Keratinocyte (primary cell): Measurements from ENCODE around the gene MAGI3. TPM values are rescaled to one million over a fixed set of nuclear protein-coding genes. Genes with fewer than 3 reads are reported as not detected.

ENCODE experiments used
- DNase-seq: peaks from one replicate; pipeline ENCODE4 v3.0.0-alpha.2; 2011; ENCODE audit warnings: low read depth, missing footprints, low spot score
- FAIRE-seq: peaks from 2 replicates; lab custom pipeline; 2011; peaks lifted over from hg19 to GRCh38; lab: Jason Lieb, UNC
- H2AFZ ChIP-seq: 2 replicates; pipeline ENCODE4 v1.6.0; 2012; ENCODE audit warnings: low read length, control low read depth, inconsistent platforms; ENCODE audit not compliant: control insufficient read depth
- H3K27ac ChIP-seq: 2 replicates; pipeline ENCODE4 v1.5.1; 2011; ENCODE audit warnings: low read length; ENCODE audit not compliant: control insufficient read depth, insufficient read depth
- H3K27me3 ChIP-seq: 3 replicates; pipeline ENCODE4 v1.6.0; 2011; ENCODE audit warnings: low read length; ENCODE audit not compliant: control insufficient read depth, insufficient read depth; ENCODE audit errors: extremely low read depth
- H3K36me3 ChIP-seq, 2 experiments: 2 replicates in 1 of 2; 3 replicates in 1 of 2; pipeline ENCODE4 v1.5.1; 2011; ENCODE audit warnings: low read length in 2 of 2, mild to moderate bottlenecking in 1 of 2; ENCODE audit not compliant: control insufficient read depth in 2 of 2, insufficient read depth in 2 of 2; ENCODE audit errors: extremely low read depth in 1 of 2
- H3K4me1 ChIP-seq: 3 replicates; pipeline ENCODE4 v1.5.1; 2011; ENCODE audit warnings: low read length; ENCODE audit not compliant: control insufficient read depth, insufficient read depth; ENCODE audit errors: extremely low read depth
- H3K4me2 ChIP-seq: 3 replicates; pipeline ENCODE4 v1.6.0; 2011; ENCODE audit warnings: low read depth, low read length; ENCODE audit not compliant: control insufficient read depth, insufficient read depth; ENCODE audit errors: extremely low read depth
- H3K4me3 ChIP-seq, 3 experiments: fragments of 200-600 bp in 1 of 3; sonication (generic) in 1 of 3; 2 replicates in 2 of 3; 3 replicates in 1 of 3; pipeline ENCODE4 v1.5.1; 2011 to 2016; ENCODE audit warnings: low read length in 3 of 3, mild to moderate bottlenecking in 3 of 3, control low read depth in 2 of 3, inconsistent platforms in 1 of 3, low read depth in 1 of 3, mixed read lengths in 1 of 3, mixed run types in 1 of 3, moderate library complexity in 1 of 3; ENCODE audit not compliant: control insufficient read depth in 2 of 3, insufficient read depth in 2 of 3; ENCODE audit errors: extremely low read depth in 1 of 3
- H3K79me2 ChIP-seq: 2 replicates; pipeline ENCODE4 v1.6.0; 2012; ENCODE audit warnings: low read length; ENCODE audit not compliant: control insufficient read depth, insufficient read depth
- H3K9ac ChIP-seq: 3 replicates; pipeline ENCODE4 v1.6.0; 2011; ENCODE audit warnings: low read length; ENCODE audit not compliant: control insufficient read depth, insufficient read depth; ENCODE audit errors: extremely low read depth
- H3K9me1 ChIP-seq: 3 replicates; pipeline ENCODE4 v1.6.0; 2011; ENCODE audit warnings: low read length; ENCODE audit not compliant: control insufficient read depth, insufficient read depth; ENCODE audit errors: extremely low read depth
- H3K9me3 ChIP-seq: 2 replicates; pipeline ENCODE4 v1.5.1; 2012; ENCODE audit warnings: low read depth, low read length; ENCODE audit not compliant: control insufficient read depth
- H4K20me1 ChIP-seq: 3 replicates; pipeline ENCODE4 v1.6.0; 2011; ENCODE audit warnings: low read length; ENCODE audit not compliant: control insufficient read depth, insufficient read depth; ENCODE audit errors: extremely low read depth
- EZH2 ChIP-seq: IDR thresholded peaks from one replicate; pipeline ENCODE4 v1.6.1; 2012; ENCODE audit warnings: inconsistent platforms, mild to moderate bottlenecking, low read length, moderate library complexity
- dilution Hi-C: fragments of 300-500 bp; cut with MboI; formaldehyde crosslinking; loops from one replicate; pipeline ENCODE4 v1.7.0; 2020; ENCODE audit warnings: low sequenced_read_pairs; ENCODE audit not compliant: extremely low pct_ligation_motif_present
- polyA plus RNA-seq, 5 experiments: library from polyadenylated mRNA; depleted of rRNA in 3 of 5; stranded (reverse) in 3 of 5; stranded (forward) in 1 of 5; unstranded in 1 of 5; fragments of >200 nt; gene quantifications; 1 replicate in 1 of 5; 2 replicates in 3 of 5; 3 replicates in 1 of 5; pipeline versions ENCODE4 v1.2.1 to v1.2.3, GENCODE V29; 2011 to 2012; ENCODE audit warnings: missing spikeins in 2 of 5, low read depth in 1 of 5, low replicate concordance in 1 of 5
- TF ChIP-seq, protein P1 (sequence below), 3 experiments: IDR thresholded peaks in 1 of 3; conservative IDR thresholded peaks in 1 of 3; optimal IDR thresholded peaks in 1 of 3; 2 replicates in 2 of 3; 3 replicates in 1 of 3; pipeline versions ENCODE3 to v1.5.1; 2011; ENCODE audit warnings: low read length in 3 of 3, mild to moderate bottlenecking in 3 of 3, moderate library complexity in 2 of 3, control low read depth in 1 of 3, inconsistent platforms in 1 of 3; ENCODE audit not compliant: insufficient read depth in 2 of 3; ENCODE audit errors: extremely low read depth in 1 of 3

Gene MAGI3
- polyA plus RNA-seq, 1 donor (not counting 4 experiments of a cell fraction or from before 2014, with no cell fraction given), result 3.2 TPM

DNA sequence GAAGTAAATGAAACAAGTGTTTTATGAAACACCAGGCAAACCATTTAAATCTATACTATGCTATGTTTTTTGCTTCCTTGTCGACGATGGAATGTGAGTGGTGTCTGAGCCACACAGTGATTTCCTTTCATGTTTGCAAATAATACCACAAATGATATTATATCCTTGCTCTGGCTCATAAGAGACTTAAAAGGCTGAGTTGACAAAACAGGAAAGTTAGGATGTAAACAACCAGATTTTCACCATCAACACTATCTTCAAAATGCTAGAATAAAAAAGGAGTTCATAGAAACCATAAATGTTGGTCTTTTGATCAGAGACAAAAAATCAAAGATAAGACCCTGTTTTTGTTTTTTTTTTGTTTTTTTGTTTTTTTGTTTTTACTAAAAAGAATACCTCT, 17.8 kb upstream of the MAGI3 start:
- no peak for DNase-seq
- Histone ChIP-seq H3K4me2 (no peak overlapping the region), H3K9ac (no peak overlapping the region), H3K4me1 (no peaks in the 10 kb centered on the region), H3K36me3 (no peaks in the 10 kb centered on the region), H3K79me2 (no peaks in the 10 kb centered on the region), H3K27ac (no peak overlapping the region), H3K9me1 (no peaks in the 10 kb centered on the region), H3K9me3 (no peaks in the 10 kb centered on the region), H3K4me3 (no peak overlapping the region), H2AFZ (no peak overlapping the region), H4K20me1 (no peaks in the 10 kb centered on the region), H3K27me3 (no peaks in the 10 kb centered on the region)
- FAIRE-seq, result no peak
- dilution Hi-C loops, result no loop called here
- TF ChIP-seq, protein P1, sequence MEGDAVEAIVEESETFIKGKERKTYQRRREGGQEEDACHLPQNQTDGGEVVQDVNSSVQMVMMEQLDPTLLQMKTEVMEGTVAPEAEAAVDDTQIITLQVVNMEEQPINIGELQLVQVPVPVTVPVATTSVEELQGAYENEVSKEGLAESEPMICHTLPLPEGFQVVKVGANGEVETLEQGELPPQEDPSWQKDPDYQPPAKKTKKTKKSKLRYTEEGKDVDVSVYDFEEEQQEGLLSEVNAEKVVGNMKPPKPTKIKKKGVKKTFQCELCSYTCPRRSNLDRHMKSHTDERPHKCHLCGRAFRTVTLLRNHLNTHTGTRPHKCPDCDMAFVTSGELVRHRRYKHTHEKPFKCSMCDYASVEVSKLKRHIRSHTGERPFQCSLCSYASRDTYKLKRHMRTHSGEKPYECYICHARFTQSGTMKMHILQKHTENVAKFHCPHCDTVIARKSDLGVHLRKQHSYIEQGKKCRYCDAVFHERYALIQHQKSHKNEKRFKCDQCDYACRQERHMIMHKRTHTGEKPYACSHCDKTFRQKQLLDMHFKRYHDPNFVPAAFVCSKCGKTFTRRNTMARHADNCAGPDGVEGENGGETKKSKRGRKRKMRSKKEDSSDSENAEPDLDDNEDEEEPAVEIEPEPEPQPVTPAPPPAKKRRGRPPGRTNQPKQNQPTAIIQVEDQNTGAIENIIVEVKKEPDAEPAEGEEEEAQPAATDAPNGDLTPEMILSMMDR (optimal IDR thresholded peaks at IDR 0.05 in 1 of 3, IDR thresholded peaks at IDR 0.05 in 1 of 3, conservative IDR thresholded peaks at IDR 0.05 in 1 of 3; ENCODE audit: extremely low read depth in 1 of 3, insufficient read depth in 2 of 3, low read length in 3 of 3), result no peak
- TF ChIP-seq EZH2, result no peak

DNA sequence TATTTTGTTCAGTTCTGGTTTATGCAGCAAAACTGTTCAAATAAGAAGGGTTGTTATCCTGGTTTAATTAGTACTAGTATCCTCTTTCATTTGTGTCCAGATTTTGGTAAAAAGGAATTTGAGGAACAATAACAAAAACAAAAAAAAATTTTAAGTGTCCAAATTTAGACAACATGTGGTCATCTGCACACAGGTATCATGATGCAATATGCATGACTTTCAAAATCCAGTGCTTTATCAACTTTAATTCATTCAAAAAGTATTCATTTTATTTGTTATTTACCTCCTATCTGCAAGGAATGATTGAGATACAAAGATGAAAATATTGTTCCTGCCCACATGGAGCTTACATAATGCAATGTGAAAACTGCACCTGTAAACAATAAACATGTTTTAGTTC, 16.7 kb upstream of the MAGI3 start:
- no peak overlapping the region for H3K9ac ChIP-seq
- no peak for FAIRE-seq

More for the DNA sequence above, 16.7 kb upstream of the MAGI3 start:
- dilution Hi-C loops, result no loop called here
- H3K27ac ChIP-seq, result no peak overlapping the region
- H3K9me3 ChIP-seq, result no peaks in the 10 kb centered on the region
- no peak for TF ChIP-seq EZH2
- TF ChIP-seq, protein P1 (optimal IDR thresholded peaks at IDR 0.05 in 1 of 3, IDR thresholded peaks at IDR 0.05 in 1 of 3, conservative IDR thresholded peaks at IDR 0.05 in 1 of 3; ENCODE audit: extremely low read depth in 1 of 3, insufficient read depth in 2 of 3, low read length in 3 of 3), result no peak
- no peak overlapping the region for H3K4me2 ChIP-seq
- H3K4me1 ChIP-seq, result no peaks in the 10 kb centered on the region
- no peaks in the 10 kb centered on the region for H3K27me3 ChIP-seq
- no peak overlapping the region for H2AFZ ChIP-seq
- no peak overlapping the region for H3K4me3 ChIP-seq
- H4K20me1 ChIP-seq, result no peaks in the 10 kb centered on the region
- no peak for DNase-seq
- no peaks in the 10 kb centered on the region for H3K9me1 ChIP-seq
- H3K79me2 ChIP-seq, result no peaks in the 10 kb centered on the region
- no peaks in the 10 kb centered on the region for H3K36me3 ChIP-seq
